ENCODE measurements around the gene ALX3. TPM values are rescaled to one million over a fixed set of nuclear protein-coding genes. Genes with fewer than 3 reads are reported as not detected.

The ALX3 gene
- total RNA-seq, 4 donors from 2014 or later = not detected

DNA sequence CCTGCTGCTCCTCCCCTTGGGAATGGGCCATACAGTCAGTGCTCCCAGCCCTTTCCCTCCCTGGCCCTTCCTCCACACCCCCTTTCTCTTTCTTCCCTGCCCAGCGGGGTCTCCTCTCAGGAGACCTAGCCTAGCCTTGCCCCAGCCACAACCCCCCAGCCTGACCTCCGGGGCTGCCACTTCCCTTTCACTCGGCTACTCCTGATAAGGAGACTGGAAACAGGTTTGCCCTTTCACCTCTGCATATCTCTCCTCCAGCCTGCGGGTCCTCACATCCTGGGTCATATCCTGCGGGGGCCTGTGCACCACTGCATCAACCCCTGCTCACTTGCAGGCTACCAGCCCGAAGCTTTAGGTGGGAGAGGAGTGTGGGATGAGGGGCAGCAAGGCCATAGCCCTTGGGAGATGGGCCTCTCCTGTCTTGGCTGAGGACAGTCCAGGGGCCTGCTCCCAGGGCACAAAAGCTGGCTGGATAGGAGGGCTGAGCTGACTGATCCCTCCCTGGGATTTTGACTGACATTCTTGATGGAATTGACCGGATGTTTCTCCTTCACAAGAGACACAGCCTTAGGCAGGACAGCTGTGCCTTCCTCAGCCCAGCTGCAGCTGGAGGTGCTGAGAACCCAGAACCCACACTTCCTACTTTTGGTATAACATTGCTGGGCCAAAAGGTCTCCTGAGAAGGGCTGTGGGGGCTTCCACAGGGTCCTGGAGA, 19.2 kb upstream of the ALX3 start:
- Histone ChIP-seq H3K36me3 (no peaks in the 10 kb centered on the region), H3K27me3 (peaks cover 15% of the 10 kb centered on the region), H3K9me3 (no peaks in the 10 kb centered on the region), H3K27ac (no peak overlapping the region), H3K4me3 (no peak overlapping the region), H3K4me1 (peaks cover 0 to 6% (median 0%) of the 10 kb centered on the region in 3 donors)
- WGBS, 2 donors (ENCODE audit: low coverage in 1 of 2) = 26 to 48% methylated on average over 2 of the region's 7 CpGs
- TF ChIP-seq, protein P1, sequence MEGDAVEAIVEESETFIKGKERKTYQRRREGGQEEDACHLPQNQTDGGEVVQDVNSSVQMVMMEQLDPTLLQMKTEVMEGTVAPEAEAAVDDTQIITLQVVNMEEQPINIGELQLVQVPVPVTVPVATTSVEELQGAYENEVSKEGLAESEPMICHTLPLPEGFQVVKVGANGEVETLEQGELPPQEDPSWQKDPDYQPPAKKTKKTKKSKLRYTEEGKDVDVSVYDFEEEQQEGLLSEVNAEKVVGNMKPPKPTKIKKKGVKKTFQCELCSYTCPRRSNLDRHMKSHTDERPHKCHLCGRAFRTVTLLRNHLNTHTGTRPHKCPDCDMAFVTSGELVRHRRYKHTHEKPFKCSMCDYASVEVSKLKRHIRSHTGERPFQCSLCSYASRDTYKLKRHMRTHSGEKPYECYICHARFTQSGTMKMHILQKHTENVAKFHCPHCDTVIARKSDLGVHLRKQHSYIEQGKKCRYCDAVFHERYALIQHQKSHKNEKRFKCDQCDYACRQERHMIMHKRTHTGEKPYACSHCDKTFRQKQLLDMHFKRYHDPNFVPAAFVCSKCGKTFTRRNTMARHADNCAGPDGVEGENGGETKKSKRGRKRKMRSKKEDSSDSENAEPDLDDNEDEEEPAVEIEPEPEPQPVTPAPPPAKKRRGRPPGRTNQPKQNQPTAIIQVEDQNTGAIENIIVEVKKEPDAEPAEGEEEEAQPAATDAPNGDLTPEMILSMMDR (IDR thresholded peaks at IDR 0.05) = no peak
- TF ChIP-seq POLR2A (IDR thresholded peaks at IDR 0.05) (no peak), EP300 (IDR thresholded peaks at IDR 0.05) (no peak), POLR2AphosphoS5 (IDR thresholded peaks at IDR 0.05) (no peak)
- ATAC-seq = no peak

DNA sequence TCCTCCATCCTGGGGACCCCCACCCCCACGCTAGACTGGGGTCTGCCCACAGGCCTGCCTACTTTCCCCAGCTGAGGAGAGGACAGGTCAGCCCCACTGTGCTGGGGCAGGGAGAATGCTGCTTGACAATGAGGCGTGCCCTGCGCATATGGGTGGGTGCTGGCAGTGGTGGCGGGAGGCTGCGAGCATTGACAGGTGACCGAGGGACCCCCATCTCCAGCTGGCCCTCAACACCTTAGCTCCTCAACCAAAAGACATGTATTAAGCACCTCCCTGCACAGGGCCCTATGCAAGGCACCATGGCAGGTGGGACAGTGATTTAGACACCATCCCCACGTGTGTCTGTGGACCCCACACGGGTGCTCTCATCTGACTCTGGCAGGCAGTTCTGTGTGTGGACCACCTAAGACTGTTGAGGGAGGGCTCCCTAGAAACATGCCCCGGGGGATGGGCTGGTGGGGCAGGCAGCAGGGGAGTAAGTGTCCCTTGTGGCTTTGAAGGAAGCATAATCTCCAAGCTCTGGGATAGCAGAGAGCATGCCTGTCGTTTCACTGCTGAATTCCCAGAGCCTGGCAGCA, 18.4 kb upstream of the ALX3 start:
- 70% methylated on average over 2 of the region's 10 CpGs; no CpG with 5 or more reads in 1 of the 2 donors for WGBS, 2 donors (ENCODE audit: low coverage in 1 of 2)
- no peak for ATAC-seq

DNA sequence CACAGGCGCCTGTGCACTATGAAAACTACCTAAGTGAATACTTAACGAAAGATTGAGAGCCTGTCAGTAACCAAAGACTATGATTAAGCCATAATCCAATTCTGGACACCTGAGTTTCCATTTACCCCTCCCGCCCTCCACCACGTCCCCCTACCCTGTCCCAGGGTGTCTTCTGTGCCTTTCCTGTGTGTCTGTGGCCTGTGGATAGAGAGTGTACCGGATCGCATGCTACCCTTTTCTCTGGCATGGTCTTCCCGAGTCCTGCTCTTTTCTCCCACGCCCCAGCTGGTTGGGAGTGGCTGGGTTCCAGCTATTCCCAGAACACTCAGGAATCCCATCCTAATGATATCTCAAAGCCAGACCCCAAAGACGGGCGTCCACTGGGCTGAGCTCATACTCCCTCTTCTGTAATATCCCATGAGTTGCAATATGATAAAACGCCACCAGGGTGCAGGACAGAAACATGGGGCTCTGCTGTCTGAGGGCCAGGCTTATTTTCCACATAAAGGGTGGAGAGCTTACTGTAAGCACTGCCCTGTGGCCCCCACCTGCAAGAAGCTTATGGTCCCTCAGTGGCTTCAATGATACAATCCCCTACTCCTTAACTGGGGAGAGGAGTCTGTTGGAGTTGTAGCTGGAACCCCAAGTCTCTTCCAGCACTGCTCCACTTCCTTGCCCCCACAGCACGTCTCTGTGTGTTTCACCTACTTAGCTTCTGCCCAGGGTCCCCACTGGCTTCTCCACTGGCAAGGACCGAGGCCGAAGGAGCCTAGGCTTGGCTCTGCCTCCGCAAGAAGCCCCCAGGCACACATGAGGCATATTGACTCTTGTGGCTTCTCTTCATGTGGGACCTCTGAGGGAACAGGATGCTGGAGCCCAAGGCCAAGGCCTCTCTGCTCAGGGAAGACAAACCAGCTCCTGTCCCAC, 17.6 kb upstream of the ALX3 start:
- H3K27me3 ChIP-seq = peaks cover 22% of the 10 kb centered on the region
- no peak overlapping the region for H3K27ac ChIP-seq
- peak; percentile 70 for ATAC-seq
- no peak overlapping the region for H3K4me3 ChIP-seq
- peaks cover 0 to 22% (median 6%) of the 10 kb centered on the region in 3 donors for H3K4me1 ChIP-seq
- 64 to 72% methylated on average over 9 to 10 of the region's 15 CpGs for WGBS, 2 donors (ENCODE audit: low coverage in 1 of 2)
- H3K9me3 ChIP-seq = no peaks in the 10 kb centered on the region
- no peaks in the 10 kb centered on the region for H3K36me3 ChIP-seq
- TF ChIP-seq, protein P1 (IDR thresholded peaks at IDR 0.05) = peak in 3 of 4 experiments; percentile 62 to 77 (median 77)
- no peak for TF ChIP-seq EP300 (IDR thresholded peaks at IDR 0.05)
- no peak for TF ChIP-seq POLR2AphosphoS5 (IDR thresholded peaks at IDR 0.05)
- TF ChIP-seq POLR2A (IDR thresholded peaks at IDR 0.05) = no peak

More for the DNA sequence above, 18.4 kb upstream of the ALX3 start:
- H3K4me1 ChIP-seq = peaks cover 0 to 15% (median 3%) of the 10 kb centered on the region in 3 donors
- no peak overlapping the region for H3K27ac ChIP-seq
- TF ChIP-seq POLR2AphosphoS5 (IDR thresholded peaks at IDR 0.05) (no peak), POLR2A (IDR thresholded peaks at IDR 0.05) (no peak), EP300 (IDR thresholded peaks at IDR 0.05) (no peak)
- TF ChIP-seq, protein P1 (IDR thresholded peaks at IDR 0.05) = no peak
- H3K27me3 ChIP-seq = peaks cover 16% of the 10 kb centered on the region
- H3K9me3 ChIP-seq = no peaks in the 10 kb centered on the region
- no peaks in the 10 kb centered on the region for H3K36me3 ChIP-seq
- no peak overlapping the region for H3K4me3 ChIP-seq

DNA sequence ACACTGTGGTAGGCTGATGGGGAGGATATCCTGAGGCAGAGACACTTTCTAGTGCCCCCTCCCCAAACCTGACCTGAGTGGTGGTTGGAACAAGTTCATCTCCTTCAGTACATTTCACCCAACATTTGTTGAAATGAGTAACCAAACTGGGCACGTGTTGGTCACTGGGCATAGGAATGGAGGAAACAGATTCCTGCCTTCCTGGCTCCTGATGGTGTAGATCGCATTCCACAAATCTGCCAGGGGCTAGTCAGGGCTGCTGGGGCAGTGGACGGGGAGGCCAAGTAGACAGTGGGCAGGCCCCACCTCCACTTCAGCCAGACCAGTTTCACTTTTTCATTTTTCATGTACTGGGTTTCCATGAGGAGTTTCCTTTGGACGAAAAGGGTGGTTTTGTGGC, 16.5 kb upstream of the ALX3 start:
- H3K27ac ChIP-seq = no peak overlapping the region
- H3K9me3 ChIP-seq = no peaks in the 10 kb centered on the region
- TF ChIP-seq, protein P1 (IDR thresholded peaks at IDR 0.05) = no peak
- no peak for TF ChIP-seq POLR2A (IDR thresholded peaks at IDR 0.05)
- TF ChIP-seq EP300 (IDR thresholded peaks at IDR 0.05) = no peak
- no peak for TF ChIP-seq POLR2AphosphoS5 (IDR thresholded peaks at IDR 0.05)
- ATAC-seq = no peak
- H3K4me3 ChIP-seq = no peak overlapping the region
- peaks cover 29% of the 10 kb centered on the region for H3K27me3 ChIP-seq
- peaks cover 0 to 26% (median 6%) of the 10 kb centered on the region in 3 donors for H3K4me1 ChIP-seq
- WGBS, 2 donors (ENCODE audit: low coverage in 1 of 2) = 60 to 75% methylated on average over 3 to 4 of the region's 4 CpGs
- H3K36me3 ChIP-seq = no peaks in the 10 kb centered on the region
